HG03439 (cell line): ENCODE results near the gene MAML3.

Source experiments
- ATAC-seq: cut with Tn5 transposase; IDR thresholded peaks from one replicate; pipeline ENCODE4 v1.9.1; 2021; ENCODE audit warnings: mild to moderate bottlenecking, moderate library complexity; ENCODE audit not compliant: unreplicated experiment

MAML3 gene

GRCh38 chr4:140048419-140048995 lies 105.5 kb downstream of the MAML3 start:
- ATAC-seq, result no peak

DNA sequence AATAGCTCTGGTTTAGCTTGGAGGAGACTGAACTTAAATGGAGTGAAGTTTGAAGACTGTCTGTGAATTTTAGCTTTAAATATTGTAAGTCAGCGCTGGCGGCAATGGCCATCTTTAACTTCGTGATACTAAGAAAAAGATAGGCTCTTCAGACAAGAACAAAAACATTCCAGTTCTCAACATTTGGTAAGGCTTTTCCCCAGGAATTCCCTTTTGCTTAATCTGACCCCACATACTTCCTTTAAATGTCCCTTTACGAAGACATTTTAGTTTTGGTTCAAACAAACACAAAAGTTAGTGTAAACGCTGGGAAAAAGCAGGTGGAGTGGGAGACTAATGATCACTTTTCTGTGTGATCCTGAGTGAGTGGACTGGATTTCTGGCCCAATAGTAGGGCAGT lies 106.2 kb downstream of the MAML3 start:
- no peak for ATAC-seq

GRCh38 chr4:140047017-140047640 lies 106.9 kb downstream of the MAML3 start:
- no peak for ATAC-seq

DNA sequence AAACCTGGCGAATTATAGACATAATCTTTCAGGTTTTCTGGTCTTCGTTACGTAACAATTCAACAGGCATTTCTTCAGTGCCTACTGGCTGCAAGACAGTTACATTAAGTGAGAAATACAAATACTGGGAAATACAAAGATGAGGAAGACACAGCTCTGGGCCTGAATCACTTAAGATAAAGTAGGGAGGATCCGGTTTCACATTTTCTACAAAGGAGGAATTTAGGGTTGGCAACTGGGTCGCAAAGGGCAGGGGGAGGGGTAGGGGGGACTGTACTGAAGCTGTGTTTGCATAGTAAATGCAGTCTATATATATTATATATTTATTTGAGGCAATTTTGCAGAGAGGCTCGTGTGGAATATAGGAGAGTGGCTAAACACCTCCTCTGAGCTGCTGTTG lies 107.4 kb downstream of the MAML3 start:
- no peak for ATAC-seq

GRCh38 chr4:140046016-140046415 lies 108.0 kb downstream of the MAML3 start:
- no peak for ATAC-seq

DNA sequence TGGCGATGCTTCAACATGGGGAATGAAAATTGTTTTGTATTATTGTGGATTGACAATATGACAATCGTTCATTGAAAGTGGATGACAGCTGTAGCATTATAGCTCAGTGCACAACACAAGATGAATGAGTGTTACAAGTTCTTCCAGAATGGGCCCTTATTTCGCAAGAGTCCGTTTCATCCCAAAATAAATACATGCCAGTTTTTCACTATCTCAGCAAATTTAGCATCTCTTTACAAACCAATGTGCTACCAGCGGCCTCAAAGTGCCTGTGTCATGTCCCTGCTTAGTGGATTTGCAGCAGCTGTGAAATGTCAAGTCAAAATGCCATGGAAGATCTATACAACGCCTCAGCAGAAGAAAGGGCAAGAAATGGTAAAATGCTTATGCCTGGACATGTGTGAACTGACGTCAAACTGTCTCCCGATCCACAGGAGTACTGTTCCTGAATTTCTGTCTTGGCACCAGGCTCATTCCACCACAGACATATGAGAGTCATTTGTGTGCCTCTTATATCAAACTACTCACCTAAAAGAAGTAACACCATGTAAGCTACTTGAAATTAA lies 109.6 kb downstream of the MAML3 start:
- no peak for ATAC-seq

GRCh38 chr4:140042634-140043033 lies 111.3 kb downstream of the MAML3 start:
- ATAC-seq, result no peak

- ATAC-seq, result no peak
Observed at GRCh38 chr4:140038031-140038533, 115.9 kb downstream of the MAML3 start.

- no peak for ATAC-seq
Observed at GRCh38 chr4:140037353-140038030, 116.5 kb downstream of the MAML3 start.

DNA sequence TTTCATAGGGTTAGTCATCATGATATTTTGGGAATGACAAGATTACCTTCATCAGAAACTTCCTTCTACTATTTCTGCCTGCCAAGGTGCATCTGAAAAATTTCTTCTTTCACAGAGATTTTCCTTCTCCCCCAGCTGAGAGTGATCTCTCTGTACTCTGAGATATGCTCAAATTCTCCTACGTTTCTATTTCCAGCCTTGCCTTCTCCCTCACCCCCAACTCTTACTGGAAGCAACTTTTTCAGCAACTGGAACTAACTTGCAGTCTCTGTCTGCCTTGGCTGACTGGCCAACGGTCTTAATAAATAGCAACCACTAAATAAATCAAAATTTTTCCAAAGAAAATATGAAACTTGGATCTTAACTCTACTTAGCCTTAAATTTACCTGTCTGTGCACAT lies 122.3 kb downstream of the MAML3 start:
- ATAC-seq, result no peak

DNA sequence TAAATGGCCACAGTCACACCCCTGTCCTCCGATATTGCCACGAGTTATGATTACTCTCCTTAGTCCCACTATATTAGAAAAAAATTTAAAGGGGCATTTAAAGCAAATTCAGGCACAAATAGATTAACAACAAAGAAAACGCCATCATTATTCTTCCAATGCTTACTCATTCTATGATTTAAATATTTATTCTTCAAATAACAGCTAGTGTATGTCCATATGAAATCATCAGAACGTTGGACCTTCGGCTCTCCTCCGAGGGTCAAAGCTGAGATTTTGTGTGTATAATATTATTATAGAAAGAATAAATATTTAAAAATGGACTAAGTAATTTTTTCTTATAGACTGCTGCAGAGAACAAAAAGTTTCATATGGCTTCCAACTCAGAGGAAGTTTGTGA lies 122.9 kb downstream of the MAML3 start:
- ATAC-seq, result no peak

GRCh38 chr4:140028676-140029517 lies 125.1 kb downstream of the MAML3 start:
- no peak for ATAC-seq

DNA sequence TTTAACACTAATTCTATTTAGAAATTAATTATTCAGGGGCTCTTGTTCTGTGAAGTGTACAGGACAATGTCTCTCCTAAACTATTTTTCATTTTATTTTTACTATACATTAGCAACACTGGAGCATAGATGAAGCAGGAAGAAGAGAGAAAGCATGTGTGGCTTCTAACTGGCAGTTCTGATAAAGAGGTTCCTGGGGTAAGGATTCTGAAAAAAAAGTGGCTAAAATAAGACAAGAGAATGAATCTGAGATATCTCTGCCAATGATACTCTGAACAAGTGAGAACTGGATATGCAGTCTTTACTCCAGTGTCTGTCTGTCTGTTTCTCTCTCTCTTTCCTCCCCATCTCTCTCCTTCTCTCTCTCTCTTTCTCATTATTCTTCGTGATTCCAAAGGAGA lies 125.9 kb downstream of the MAML3 start:
- ATAC-seq, result no peak

DNA sequence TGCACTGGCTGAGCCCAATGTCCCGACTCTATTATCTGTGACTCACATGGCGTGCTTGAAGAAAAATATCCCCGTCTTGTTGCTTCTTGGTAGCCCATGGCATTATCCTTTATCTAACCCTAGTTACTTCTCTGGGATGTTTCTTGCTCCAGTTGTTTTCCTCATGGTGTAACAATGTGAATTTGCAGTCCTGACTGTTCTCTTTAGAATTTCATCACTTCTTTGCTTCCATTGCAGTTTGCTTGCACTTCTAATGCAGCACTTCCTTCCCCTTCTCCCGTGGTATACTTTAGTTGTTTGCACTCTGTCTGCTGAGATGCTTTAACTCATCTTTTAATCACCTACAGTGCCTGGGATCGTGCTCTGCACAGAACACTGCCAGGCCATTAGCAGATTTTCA lies 126.9 kb downstream of the MAML3 start:
- no peak for ATAC-seq

- no peak for ATAC-seq
Observed at GRCh38 chr4:140025470-140025869, 128.5 kb downstream of the MAML3 start.

DNA sequence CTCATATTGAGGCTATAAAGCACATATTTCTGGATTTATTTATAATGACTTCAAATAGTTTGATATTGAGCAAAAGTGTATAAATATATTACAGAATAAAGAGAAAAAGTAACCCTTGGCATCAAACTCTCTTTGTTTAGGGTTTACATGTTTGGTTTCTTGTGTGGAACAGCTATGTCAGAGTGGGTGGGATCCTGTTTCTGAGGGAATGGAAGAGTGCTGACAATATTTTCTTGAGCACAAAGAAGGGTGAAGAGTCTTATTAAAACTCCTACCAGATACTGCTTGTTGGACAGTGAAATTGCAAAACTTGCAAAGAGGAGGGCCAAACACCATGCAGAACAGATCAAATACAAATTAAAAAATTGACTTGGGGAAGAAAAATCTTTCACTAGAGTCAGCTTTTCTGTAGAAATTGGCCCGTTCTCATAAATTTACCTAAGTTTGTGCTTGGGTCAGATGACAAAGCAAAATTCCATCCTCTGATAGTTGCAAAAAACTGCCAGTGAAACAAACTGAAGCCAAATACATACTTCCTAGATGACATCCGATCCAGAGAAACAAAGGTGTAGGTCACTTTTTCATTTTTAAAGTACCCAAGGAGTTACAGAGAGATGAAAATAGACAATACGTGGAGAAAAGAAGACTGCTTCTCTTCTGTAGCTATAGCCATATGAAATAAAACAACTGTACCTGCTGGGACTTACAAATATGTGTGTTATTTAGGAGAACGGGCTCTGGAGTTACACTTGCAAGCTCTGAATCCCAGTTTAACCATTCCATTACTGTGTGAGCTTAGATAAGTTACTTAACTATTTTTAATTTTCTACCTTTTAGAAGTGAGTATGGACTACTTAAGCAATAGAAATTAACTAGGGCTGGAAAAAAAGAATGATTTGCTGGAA lies 133.3 kb downstream of the MAML3 start:
- no peak for ATAC-seq

GRCh38 chr4:140019619-140020347 lies 134.2 kb downstream of the MAML3 start:
- no peak for ATAC-seq

DNA sequence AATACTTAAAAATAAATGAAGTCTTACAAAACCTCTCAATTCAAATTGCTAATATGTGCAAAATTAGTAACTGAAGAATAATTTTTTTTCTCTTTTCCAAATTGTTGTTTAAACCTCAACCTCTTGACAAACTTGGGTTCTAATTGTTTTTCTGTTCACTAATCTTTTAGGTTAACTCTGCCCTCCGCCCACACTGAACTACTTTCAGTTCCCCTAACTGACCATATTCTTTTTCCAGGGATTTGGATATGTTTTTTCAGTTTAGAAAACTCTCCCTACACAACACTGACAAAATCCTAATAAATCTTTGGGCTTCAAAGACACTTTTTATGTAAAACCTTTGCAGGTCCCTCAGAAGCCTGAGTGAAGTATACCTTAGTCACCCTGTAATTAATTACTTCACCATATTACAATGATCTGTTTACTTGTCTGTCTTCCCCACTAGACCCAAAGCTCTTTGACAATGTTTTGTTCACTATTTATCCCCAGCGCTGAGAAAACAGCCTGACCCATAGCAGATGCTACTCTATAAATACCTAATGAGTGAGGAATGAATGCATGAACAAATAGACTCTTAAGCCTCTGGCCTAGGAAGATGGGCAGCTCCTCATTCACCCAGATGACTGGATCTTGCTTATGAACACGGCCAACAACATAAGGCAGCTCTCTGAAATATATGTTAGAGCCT lies 134.9 kb downstream of the MAML3 start:
- no peak for ATAC-seq

DNA sequence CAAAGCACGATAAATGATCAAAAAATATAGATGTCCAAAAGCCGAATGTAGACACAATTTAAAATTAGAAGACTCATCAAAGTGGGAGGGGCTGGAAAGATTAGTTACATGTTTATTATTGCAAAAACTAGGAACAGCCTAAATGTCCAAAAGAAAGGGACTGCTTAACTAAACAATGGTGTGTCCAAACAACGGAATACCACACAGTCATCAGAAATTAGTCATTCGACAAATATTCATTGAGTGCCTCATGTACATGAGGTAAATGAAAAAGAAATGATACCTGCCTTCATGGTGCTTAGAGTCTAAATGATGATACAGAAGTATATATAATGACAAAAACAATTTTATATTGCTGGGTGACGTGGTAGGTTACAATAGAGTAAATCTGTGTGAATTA lies 139.7 kb downstream of the MAML3 start:
- no peak for ATAC-seq
